Fibroblast of pulmonary artery (primary cell): Measurements from ENCODE around the gene GREB1L.

Experiments used
- DNase-seq: peaks from one replicate; pipeline ENCODE4 v3.0.0-alpha.2; 2010; ENCODE audit warnings: low read depth
- H3K4me3 ChIP-seq: replicated peaks from 2 replicates; pipeline ENCODE4 v1.5.1; 2011; ENCODE audit warnings: low read depth, mild to moderate bottlenecking, control low read depth, low read length, moderate library complexity
- TF ChIP-seq, protein P1 (sequence below): IDR thresholded peaks from 2 replicates; pipeline ENCODE4 v1.5.1; 2011; ENCODE audit warnings: mild to moderate bottlenecking, control low read depth, low read length, inconsistent platforms; ENCODE audit errors: missing control alignments

The GREB1L gene

DNA sequence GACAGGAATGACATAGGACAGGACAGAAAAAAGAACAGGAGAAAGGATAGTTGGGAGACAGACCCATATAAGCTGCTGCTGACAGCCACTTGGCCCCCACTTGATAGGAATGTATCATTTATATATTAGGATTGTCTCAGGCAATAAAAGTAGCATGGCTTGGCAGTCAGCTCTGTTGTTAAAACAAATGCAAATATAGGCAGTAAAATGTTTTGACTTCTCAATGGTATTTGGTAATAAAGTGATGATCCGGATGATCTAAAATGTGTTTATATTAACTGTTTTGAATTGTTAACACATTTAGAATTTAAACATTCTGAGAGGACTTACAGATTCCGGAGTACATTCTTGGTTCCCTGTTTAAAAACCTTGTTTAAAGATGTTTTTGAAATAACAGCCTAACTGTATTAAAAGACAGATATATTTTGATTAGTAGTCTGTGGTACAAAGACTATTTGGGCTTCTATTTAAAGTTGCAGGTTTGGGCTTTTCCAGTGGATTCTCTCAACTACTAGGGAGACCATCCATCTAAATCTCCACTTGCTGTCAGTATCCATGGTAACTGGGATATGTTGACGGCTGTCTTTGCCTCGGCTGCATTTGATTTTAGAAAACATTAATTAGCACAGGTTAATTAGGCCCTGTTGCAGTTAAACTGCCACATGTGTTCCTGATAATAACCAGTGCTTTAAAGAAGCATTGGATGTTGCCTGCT is 210.9 kb downstream of the GREB1L start:
- TF ChIP-seq, protein P1, sequence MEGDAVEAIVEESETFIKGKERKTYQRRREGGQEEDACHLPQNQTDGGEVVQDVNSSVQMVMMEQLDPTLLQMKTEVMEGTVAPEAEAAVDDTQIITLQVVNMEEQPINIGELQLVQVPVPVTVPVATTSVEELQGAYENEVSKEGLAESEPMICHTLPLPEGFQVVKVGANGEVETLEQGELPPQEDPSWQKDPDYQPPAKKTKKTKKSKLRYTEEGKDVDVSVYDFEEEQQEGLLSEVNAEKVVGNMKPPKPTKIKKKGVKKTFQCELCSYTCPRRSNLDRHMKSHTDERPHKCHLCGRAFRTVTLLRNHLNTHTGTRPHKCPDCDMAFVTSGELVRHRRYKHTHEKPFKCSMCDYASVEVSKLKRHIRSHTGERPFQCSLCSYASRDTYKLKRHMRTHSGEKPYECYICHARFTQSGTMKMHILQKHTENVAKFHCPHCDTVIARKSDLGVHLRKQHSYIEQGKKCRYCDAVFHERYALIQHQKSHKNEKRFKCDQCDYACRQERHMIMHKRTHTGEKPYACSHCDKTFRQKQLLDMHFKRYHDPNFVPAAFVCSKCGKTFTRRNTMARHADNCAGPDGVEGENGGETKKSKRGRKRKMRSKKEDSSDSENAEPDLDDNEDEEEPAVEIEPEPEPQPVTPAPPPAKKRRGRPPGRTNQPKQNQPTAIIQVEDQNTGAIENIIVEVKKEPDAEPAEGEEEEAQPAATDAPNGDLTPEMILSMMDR = no peak

GRCh38 chr18:21453511-21453901 is 211.5 kb downstream of the GREB1L start:
- no peak for DNase-seq
- no peak overlapping the region for H3K4me3 ChIP-seq
- TF ChIP-seq, protein P1 = no peak

More for the DNA sequence above, 210.9 kb downstream of the GREB1L start:
- DNase-seq = no peak
- no peak overlapping the region for H3K4me3 ChIP-seq

- TF ChIP-seq, protein P1 = no peak
- DNase-seq = no peak
- H3K4me3 ChIP-seq = no peak overlapping the region
Measured at GRCh38 chr18:21454725-21455124, 212.7 kb downstream of the GREB1L start.

DNA sequence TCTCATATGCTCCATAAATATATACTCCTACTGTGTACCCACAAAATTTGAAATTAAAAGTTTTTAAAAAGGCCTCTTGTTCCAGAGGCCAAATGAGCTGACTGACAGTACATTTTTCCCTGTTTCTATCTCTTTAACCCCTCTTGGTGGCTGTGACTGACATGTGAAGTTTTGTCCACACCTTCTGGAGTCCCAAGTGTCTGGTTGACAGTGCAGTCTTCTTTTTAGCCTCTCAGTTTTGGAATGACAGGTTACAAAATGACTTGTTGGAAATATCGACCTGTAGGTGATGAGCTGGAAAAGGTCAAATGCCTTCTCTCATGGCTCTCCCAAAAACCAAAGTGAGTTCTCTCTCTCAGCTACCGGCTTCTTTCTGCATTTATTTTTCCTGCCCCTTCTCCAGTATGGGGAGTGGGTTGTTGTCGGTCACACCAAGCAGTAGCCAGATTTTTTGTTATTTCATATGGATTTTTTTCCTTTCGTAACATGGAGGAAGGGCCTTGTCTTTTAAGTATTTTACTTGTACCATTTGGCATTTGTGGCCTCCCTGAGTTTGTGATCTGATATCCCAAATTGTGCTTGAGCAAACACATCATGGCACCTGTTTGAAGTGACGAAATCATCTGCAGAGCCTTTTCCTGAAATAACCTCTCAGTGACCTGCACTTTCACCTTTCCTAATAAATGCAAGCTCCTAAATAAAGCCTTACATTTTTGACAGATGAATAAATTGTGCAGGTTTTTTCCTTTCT is 214.6 kb downstream of the GREB1L start:
- H3K4me3 ChIP-seq = no peak overlapping the region
- DNase-seq = no peak
- TF ChIP-seq, protein P1 = no peak

- no peak overlapping the region for H3K4me3 ChIP-seq
- DNase-seq = peak; percentile 27
- TF ChIP-seq, protein P1 = no peak
Measured at GRCh38 chr18:21457179-21457535, 215.1 kb downstream of the GREB1L start.

DNA sequence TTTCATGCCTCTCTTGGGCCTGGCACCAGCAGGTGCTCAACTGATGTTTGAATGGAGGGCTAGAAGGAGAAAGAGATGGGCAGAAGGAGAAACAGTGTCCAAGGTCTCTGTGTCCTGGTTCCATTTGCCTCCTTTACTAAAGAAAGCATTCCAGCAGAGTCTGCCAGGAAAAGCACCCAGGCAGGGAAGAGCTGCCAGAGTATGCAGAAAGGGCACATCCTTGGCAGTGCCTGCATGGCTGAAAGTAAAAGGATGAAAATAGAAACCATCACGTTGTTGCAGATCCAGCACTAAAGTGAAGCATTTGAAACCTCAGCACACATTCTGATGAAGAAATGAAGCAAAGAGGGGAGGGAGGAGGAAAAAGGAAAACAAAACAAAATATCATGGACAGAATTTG is 216.3 kb downstream of the GREB1L start:
- H3K4me3 ChIP-seq = no peak overlapping the region
- TF ChIP-seq, protein P1 = no peak
- no peak for DNase-seq
